Measurements from ENCODE around the gene ENDOV. TPM values are rescaled to one million over a fixed set of nuclear protein-coding genes. Genes with fewer than 3 reads are reported as not detected.

ENDOV gene
- total RNA-seq, 2 donors from 2014 or later: 3.8 to 4.9 TPM

DNA sequence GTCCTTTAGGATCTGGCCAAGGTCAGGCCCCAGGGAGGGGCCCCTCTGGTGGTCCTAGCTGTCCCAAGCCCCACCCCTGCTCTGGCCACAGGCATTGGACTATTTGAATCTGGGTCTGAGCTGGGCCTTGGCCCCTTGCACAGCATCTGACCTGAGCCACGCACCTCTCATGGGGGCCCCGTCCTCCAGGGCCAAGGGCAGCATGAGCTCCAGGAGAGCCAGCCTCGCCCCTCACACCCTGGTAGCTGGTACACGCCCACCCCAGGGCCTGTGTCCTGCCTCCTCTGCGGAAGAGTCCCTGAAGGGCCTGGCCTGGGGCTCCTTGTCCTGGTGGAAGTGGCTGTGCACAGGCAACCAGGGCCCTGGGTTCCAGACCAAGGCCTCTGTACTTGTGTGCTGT, 23.8 kb downstream of the ENDOV start:
- Histone ChIP-seq H3K27ac (no peak overlapping the region), H3K27me3 (no peaks in the 10 kb centered on the region), H3K36me3 (no peaks in the 10 kb centered on the region), H3K4me1 (no peaks in the 10 kb centered on the region), H3K9me3 (no peaks in the 10 kb centered on the region), H3K4me3 (no peak overlapping the region)
- TF ChIP-seq, protein P1, sequence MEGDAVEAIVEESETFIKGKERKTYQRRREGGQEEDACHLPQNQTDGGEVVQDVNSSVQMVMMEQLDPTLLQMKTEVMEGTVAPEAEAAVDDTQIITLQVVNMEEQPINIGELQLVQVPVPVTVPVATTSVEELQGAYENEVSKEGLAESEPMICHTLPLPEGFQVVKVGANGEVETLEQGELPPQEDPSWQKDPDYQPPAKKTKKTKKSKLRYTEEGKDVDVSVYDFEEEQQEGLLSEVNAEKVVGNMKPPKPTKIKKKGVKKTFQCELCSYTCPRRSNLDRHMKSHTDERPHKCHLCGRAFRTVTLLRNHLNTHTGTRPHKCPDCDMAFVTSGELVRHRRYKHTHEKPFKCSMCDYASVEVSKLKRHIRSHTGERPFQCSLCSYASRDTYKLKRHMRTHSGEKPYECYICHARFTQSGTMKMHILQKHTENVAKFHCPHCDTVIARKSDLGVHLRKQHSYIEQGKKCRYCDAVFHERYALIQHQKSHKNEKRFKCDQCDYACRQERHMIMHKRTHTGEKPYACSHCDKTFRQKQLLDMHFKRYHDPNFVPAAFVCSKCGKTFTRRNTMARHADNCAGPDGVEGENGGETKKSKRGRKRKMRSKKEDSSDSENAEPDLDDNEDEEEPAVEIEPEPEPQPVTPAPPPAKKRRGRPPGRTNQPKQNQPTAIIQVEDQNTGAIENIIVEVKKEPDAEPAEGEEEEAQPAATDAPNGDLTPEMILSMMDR (IDR thresholded peaks at IDR 0.05): no peak
- no peak for DNase-seq (ENCODE audit: low spot score)

DNA sequence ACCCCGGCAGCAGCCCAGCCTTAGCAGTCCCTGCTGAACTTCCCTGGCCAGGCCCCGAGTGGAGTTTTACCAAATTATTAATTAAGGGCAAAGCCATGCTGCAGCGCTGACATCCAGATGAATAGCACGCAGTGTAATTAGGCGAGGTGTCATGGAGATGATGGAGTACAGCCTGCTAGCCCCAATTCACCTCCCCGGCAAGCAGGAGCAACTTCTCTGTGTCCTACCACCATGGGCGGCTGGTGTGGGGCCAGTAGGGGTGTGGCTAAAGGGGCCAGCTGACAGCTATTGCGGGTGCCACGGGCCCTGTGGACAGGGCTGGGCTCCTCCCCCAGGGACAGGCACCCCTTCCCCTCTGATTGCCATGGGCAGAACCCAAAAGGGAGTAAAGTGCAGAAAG, 24.5 kb downstream of the ENDOV start:
- DNase-seq (ENCODE audit: low spot score): no peak
- H3K4me1 ChIP-seq: no peaks in the 10 kb centered on the region
- TF ChIP-seq, protein P1 (IDR thresholded peaks at IDR 0.05): no peak
- H3K27me3 ChIP-seq: no peaks in the 10 kb centered on the region
- H3K27ac ChIP-seq: no peak overlapping the region
- no peaks in the 10 kb centered on the region for H3K36me3 ChIP-seq
- H3K9me3 ChIP-seq: no peaks in the 10 kb centered on the region
- H3K4me3 ChIP-seq: no peak overlapping the region

DNA sequence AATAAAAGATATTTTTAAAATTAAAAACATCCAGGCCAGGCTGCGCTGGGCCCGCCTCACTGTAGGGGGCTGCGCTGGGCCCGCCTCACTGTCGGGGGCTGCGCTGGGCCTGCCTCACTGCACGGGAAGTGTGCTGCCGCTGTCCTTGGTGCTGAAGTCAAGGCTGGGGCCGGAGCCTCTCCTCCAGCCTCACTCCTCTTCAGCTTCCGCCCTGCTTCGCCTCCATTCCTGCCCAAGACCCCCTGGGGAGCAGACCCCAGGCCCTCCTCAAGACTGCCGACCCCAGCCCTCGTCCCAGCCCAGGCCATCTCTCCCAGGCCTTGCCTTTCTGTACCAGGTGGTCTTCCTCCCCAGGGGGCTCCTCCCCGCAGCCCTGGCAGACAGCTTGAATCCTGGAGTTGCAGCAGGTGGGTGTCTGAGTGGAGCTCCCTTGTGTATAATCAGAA, 26.2 kb downstream of the ENDOV start:
- no peak overlapping the region for H3K4me3 ChIP-seq
- TF ChIP-seq, protein P1 (IDR thresholded peaks at IDR 0.05): no peak
- H3K27me3 ChIP-seq: no peaks in the 10 kb centered on the region
- no peak overlapping the region for H3K27ac ChIP-seq
- no peaks in the 10 kb centered on the region for H3K36me3 ChIP-seq
- no peak for DNase-seq (ENCODE audit: low spot score)
- no peaks in the 10 kb centered on the region for H3K9me3 ChIP-seq
- no peaks in the 10 kb centered on the region for H3K4me1 ChIP-seq

DNA sequence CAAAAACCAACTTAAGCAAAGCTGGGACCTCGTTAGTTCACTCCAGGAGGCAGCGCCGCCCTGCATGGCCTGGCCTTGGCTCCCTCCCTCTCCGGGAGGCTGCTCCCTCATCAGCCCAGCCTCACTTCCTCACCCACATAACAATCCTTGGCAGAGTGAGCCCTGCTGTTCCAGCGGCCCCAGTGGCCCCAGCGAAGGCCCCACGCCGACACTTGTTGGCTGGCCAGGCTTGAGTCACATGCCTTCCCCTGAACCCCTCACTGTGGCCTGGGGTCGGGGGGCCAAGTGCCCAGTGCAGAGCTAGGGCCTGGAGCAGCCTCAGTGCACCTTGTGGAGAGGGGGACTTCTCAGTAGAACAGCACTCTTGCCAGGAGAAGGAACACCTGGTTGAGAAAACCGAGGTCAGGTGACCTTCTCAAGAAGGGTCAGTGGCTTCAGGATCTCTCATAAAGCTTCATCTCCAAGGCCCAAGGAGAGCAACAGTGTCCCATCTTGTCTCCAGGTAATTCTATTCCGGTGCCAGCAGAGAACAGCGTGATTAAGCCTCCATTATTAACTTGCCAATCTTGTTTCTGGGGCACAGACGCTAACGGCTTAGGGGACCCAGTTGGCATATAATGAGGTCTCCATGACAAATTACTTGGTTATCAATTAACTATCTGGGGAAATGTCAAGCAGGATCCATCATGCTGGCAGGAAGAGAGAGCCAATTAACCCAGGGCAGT, 26.8 kb downstream of the ENDOV start:
- DNase-seq (ENCODE audit: low spot score): no peak

DNA sequence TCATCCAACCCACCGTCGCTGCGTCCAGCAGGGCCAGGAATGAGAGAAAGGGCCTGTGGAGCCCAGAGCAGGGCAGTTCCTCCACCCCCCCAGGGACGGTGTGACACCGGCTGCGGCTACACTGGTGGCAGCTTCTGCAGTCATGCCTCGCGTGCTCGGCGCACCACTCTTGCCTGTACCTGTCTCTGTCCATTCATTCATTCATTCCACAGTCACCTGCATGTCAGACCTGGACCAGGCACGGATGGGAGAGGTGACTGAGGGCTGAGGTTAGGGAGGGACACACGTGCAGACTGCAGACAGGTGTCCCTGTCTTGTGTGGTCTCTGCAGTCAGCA, 27.3 kb downstream of the ENDOV start:
- no peak overlapping the region for H3K4me3 ChIP-seq
- H3K4me1 ChIP-seq: no peaks in the 10 kb centered on the region
- no peaks in the 10 kb centered on the region for H3K9me3 ChIP-seq
- H3K36me3 ChIP-seq: no peaks in the 10 kb centered on the region
- TF ChIP-seq, protein P1 (IDR thresholded peaks at IDR 0.05): no peak
- H3K27me3 ChIP-seq: no peaks in the 10 kb centered on the region
- H3K27ac ChIP-seq: no peak overlapping the region
- DNase-seq (ENCODE audit: low spot score): no peak

More for the DNA sequence above, 26.8 kb downstream of the ENDOV start:
- Histone ChIP-seq H3K9me3 (no peaks in the 10 kb centered on the region), H3K27me3 (no peaks in the 10 kb centered on the region), H3K4me3 (no peak overlapping the region), H3K27ac (no peak overlapping the region), H3K36me3 (no peaks in the 10 kb centered on the region), H3K4me1 (no peaks in the 10 kb centered on the region)
- TF ChIP-seq, protein P1 (IDR thresholded peaks at IDR 0.05): no peak

DNA sequence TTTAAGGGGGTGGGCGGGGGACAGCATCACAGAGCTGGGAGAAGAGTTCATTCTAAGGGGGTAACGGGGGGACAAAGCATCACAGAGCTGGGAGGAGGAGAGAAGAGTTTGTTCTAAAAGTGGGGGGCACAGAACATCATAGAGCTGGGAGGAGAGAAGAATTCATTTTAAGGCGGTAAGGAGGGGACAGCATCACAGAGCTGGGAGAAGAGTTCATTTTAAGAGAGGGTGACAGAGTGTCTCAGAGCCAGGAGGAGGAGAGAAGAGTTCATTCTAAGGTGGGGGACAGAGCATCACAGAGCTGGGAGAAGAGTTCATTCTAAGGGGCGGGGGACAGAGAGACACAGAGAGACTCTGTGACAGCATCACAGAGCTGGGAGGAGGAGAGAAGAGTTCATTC, 27.8 kb downstream of the ENDOV start:
- TF ChIP-seq, protein P1 (IDR thresholded peaks at IDR 0.05): no peak
- H3K36me3 ChIP-seq: no peaks in the 10 kb centered on the region

More for the DNA sequence above, 27.8 kb downstream of the ENDOV start:
- Histone ChIP-seq H3K4me1 (no peaks in the 10 kb centered on the region), H3K27ac (no peak overlapping the region), H3K4me3 (no peak overlapping the region), H3K27me3 (no peaks in the 10 kb centered on the region), H3K9me3 (no peaks in the 10 kb centered on the region)
- DNase-seq (ENCODE audit: low spot score): no peak

Measured in right atrium auricular region (tissue), 2 donors.